GM18951 (cell line): ENCODE data around the gene NUFIP2.
"Not testable (repeated sequence)": the region's sequence is repeated elsewhere in the genome, so short reads cannot be mapped to it uniquely, and the experiment has no call there.

Experiments
- POLR2A ChIP-seq: IDR thresholded peaks from 4 replicates; pipeline ENCODE4 v1.6.1; 2011; ENCODE audit warnings: mild to moderate bottlenecking; ENCODE audit not compliant: insufficient read length, insufficient read depth; ENCODE audit errors: extremely low read depth
- in situ Hi-C: fragments of 300-500 bp; cut with MboI; formaldehyde crosslinking; loops from one replicate; pipeline ENCODE4 v1.12.0; 2022; ENCODE audit warnings: low sequenced_read_pairs, mixed read lengths, inconsistent platforms; ENCODE audit not compliant: unreplicated experiment

The NUFIP2 gene

GRCh38 chr17:29294580-29294900 lies 592 bp upstream of the NUFIP2 start:
- no peak for TF ChIP-seq POLR2A
- in situ Hi-C loops: no loop called here

- in situ Hi-C loops: no loop called here
- TF ChIP-seq POLR2A: peak; percentile 42
Measured at GRCh38 chr17:29292992-29293889, 707 bp downstream of the NUFIP2 start.

DNA sequence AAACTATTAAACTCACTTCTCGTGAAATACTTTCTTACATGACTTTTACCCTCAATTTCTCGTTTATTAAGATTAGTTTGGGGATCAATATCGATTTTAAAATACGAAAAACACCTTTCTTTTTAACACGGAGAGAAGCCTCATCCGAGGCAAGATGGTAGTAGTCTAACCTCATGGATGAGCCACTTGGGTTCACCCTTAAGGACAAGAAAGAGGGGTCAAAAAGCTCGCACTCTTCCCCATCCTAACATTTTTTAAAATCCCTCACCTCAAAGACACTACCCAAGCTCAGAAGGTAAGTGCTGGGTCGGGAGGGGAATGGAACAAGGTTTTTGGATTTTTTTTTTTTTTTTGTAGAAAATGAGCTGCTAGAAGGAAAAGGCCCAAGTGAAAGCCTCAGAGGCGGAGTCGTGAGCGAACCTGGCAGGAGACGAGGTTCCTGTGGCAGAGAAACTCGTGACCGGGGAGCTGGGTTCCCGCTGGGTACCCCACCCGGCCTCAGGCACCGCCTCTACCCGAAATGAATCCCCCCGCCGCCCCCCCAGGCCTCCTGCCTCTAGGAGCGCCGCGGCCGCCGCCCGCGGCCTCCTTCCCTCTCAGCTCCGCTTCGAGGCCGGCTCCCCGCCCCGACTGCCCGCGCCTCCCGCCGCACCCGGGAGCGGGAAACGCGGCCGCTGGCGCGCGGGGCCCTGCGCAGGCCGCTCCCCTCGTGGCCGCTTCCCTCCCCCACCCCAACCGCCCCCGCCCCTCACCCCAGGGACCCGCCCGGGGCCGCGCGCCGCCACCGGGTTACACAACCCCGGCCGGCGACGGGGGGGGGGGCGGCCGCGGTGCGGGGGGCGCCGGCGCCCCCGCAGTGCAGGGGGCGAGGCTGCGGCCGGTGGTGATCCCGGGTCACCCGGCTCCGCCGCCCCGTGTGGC lies 1.6 kb downstream of the NUFIP2 start:
- in situ Hi-C loops: no loop called here
- TF ChIP-seq POLR2A: no peak

DNA sequence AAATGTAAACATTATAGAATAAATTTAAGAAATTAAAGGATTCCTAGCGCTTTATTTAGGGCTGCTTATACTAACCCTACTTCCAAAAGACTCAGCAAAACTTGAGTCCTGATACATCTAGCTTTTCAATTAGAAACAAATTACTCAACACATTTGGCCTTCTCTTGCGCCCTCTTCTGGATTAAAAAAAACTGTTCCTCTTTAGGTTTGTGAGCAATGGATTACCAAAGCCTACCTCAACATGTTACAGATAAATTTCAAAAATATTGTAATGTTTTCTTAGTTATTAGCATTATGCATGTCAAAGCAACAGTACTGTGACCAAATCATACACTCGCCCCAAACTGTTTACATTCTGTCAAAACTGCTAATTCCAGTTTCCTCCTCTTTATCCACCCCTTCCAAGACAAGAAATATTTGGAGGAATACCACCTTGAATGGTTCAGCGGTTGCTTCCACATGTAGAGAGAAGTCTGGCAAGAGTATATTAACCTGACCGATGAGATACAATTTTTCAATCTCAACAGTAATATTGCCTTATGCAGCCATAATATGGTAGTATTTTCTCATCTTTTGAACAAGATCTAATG lies 2.7 kb downstream of the NUFIP2 start:
- in situ Hi-C loops: no loop called here
- no peak for TF ChIP-seq POLR2A

DNA sequence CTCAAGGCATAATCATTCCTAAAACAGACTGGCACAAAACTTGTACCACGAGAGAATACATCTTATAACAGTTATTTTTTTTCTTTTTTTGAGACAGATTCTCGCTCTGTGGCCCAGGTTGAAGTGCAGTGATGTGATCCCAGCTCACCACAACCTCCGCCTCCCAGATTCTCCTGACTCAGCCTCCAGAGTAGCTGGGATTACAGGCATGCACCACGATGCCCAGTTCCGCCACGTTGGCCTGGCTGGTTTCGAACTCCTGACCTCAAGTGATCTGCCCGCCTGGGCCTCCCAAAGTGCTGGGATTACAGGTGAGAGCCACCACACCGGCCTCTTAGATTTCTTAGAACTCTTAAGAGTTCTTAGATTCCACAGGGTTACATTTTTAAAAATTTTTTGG lies 4.1 kb downstream of the NUFIP2 start:
- TF ChIP-seq POLR2A: no peak
- in situ Hi-C loops: no loop called here

GRCh38 chr17:29283961-29284360 lies 10.0 kb downstream of the NUFIP2 start:
- no peak for TF ChIP-seq POLR2A
- in situ Hi-C loops: no loop called here

- in situ Hi-C loops: no loop called here
- no peak for TF ChIP-seq POLR2A
Measured at GRCh38 chr17:29283496-29283895, 10.5 kb downstream of the NUFIP2 start.

DNA sequence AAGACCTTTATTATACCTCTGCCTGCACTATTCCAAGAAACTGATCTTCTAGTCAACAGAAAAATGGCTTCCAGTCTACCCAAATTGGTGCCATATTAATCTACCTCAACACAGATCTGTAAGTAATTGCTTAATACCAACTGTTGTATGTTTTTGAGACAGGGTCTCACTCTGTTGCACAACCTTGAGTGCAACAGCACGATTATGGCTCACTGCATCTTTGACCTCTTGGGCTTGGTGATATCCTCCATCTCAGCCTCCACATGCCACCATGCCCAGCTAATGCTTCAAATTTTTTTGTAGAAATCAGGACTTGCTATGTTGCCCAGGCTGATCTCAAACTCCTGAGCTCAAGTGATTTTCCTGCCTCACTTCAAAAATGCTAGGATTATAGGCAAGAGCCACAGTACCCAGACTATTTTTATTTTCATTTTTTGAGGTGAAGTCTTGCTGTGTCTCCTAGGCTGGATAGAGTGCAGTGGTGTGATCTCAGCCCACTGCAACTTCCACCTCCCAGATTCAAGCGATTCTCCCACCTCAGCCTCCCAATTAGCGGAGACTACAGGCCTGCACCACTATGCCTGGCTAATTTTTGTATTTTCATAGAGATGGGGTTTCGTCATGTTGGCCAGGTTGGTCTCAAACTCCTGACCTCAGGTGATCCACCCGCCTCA lies 14.4 kb downstream of the NUFIP2 start:
- in situ Hi-C loops: no loop called here
- no peak for TF ChIP-seq POLR2A

GRCh38 chr17:29278692-29279091 lies 15.3 kb downstream of the NUFIP2 start:
- TF ChIP-seq POLR2A: no peak
- in situ Hi-C loops: no loop called here

DNA sequence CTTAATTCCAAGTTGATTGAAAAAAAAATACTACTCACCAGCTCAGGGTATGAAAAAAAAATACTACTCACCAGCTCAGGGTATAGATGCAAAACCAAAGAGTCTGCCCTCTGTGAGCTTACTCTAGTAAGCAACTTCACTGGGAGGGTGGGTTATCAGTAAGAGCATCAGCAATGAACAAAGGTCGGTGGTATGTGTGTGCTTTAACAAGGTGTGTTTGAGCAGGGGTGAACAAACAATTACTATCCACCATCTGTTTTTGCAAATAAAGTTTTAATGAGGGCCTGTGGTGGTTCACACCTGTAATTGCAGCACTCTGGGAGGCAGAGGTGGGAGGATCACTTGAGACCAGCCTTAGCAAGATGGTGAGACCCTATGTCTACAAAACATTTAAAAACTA lies 20.0 kb downstream of the NUFIP2 start:
- in situ Hi-C loops: no loop called here
- TF ChIP-seq POLR2A: no peak

GRCh38 chr17:29271980-29272379 lies 22.0 kb downstream of the NUFIP2 start:
- in situ Hi-C loops: not testable (repeated sequence)

- TF ChIP-seq POLR2A: no peak
- in situ Hi-C loops: no loop called here
Measured at GRCh38 chr17:29263916-29264315, 30.0 kb downstream of the NUFIP2 start.

- no peak for TF ChIP-seq POLR2A
- in situ Hi-C loops: no loop called here
Measured at GRCh38 chr17:29257756-29258155, 36.2 kb downstream of the NUFIP2 start.
